KMS-11 (cell line): ENCODE data around the gene ZNF627.

Source experiments
- H2AFZ ChIP-seq: fragments of 200-600 bp; sonication (generic); 2 replicates; pipeline ENCODE4 v1.6.1; 2016; ENCODE audit warnings: antibody characterized with exemption, mixed run types, low read depth
- H3K27ac ChIP-seq: fragments of 200-600 bp; sonication (generic); 2 replicates; pipeline ENCODE4 v1.6.1; 2016; ENCODE audit warnings: mild to moderate bottlenecking, mixed run types
- H3K27me3 ChIP-seq: fragments of 200-600 bp; sonication (generic); 2 replicates; pipeline ENCODE4 v1.6.1; 2017; ENCODE audit warnings: mild to moderate bottlenecking, low read depth, mixed run types, moderate library complexity; ENCODE audit not compliant: insufficient read depth
- H3K36me3 ChIP-seq: fragments of 200-600 bp; sonication (generic); 2 replicates; pipeline ENCODE4 v1.6.1; 2017; ENCODE audit warnings: mild to moderate bottlenecking, mixed run types; ENCODE audit not compliant: insufficient read depth
- H3K4me1 ChIP-seq: fragments of 200-600 bp; sonication (generic); 2 replicates; pipeline ENCODE4 v1.6.1; 2016; ENCODE audit warnings: mild to moderate bottlenecking, low read depth, mixed run types; ENCODE audit not compliant: poor library complexity, severe bottlenecking
- H3K4me2 ChIP-seq: fragments of 200-600 bp; sonication (generic); 2 replicates; pipeline ENCODE4 v1.7.0; 2016; ENCODE audit warnings: mild to moderate bottlenecking, mixed run types
- H3K4me3 ChIP-seq: fragments of 200-600 bp; sonication (generic); IDR thresholded peaks from 2 replicates; pipeline ENCODE4 v1.6.1; 2017; ENCODE audit warnings: low read depth, low read length, mixed read lengths; ENCODE audit not compliant: insufficient read depth
- H3K79me2 ChIP-seq: fragments of 200-600 bp; sonication (generic); 2 replicates; pipeline ENCODE4 v1.6.1; 2016; ENCODE audit warnings: low read depth, mixed run types; ENCODE audit not compliant: insufficient read depth
- H3K9ac ChIP-seq: fragments of 200-600 bp; sonication (generic); 2 replicates; pipeline ENCODE4 v1.6.1; 2016; ENCODE audit warnings: mild to moderate bottlenecking, mixed run types
- H4K20me1 ChIP-seq: fragments of 200-600 bp; sonication (generic); 2 replicates; pipeline ENCODE4 v1.6.1; 2016; ENCODE audit warnings: mild to moderate bottlenecking, mixed run types; ENCODE audit not compliant: insufficient read depth
- CTCF ChIP-seq: fragments of 200-600 bp; sonication (generic); conservative IDR thresholded peaks from 2 replicates; pipeline ENCODE4 v1.6.1; 2017; ENCODE audit warnings: low read depth, mild to moderate bottlenecking, antibody characterized with exemption, low read length, moderate library complexity, mixed read lengths

ZNF627 gene

GRCh38 chr19:11662278-11662677 is 65.0 kb downstream of the ZNF627 start:
- no peak overlapping the region for H3K4me3 ChIP-seq
- H3K4me1 ChIP-seq: no peaks in the 10 kb centered on the region
- no peaks in the 10 kb centered on the region for H3K79me2 ChIP-seq
- no peak overlapping the region for H3K9ac ChIP-seq
- H3K4me2 ChIP-seq: no peak overlapping the region
- H2AFZ ChIP-seq: no peak overlapping the region
- TF ChIP-seq CTCF: no peak
- H3K27ac ChIP-seq: no peak overlapping the region
- no peaks in the 10 kb centered on the region for H3K27me3 ChIP-seq
- H3K36me3 ChIP-seq: no peaks in the 10 kb centered on the region
- no peaks in the 10 kb centered on the region for H4K20me1 ChIP-seq

- Histone ChIP-seq H3K4me1 (no peaks in the 10 kb centered on the region), H3K36me3 (no peaks in the 10 kb centered on the region), H3K27me3 (no peaks in the 10 kb centered on the region), H2AFZ (no peak overlapping the region), H3K4me2 (no peak overlapping the region), H4K20me1 (no peaks in the 10 kb centered on the region), H3K79me2 (no peaks in the 10 kb centered on the region), H3K27ac (no peak overlapping the region), H3K4me3 (no peak overlapping the region), H3K9ac (no peak overlapping the region)
- no peak for TF ChIP-seq CTCF
Measured at GRCh38 chr19:11663181-11663591, 65.9 kb downstream of the ZNF627 start.
